K562 (cell line): ENCODE results near the gene TANC1. TPM values are rescaled to one million over a fixed set of nuclear protein-coding genes. Genes with fewer than 3 reads are reported as not detected.

Experiments
- ATAC-seq: fragments of 200-7000 bp; cut with Tn5 transposase; 3 replicates; pipeline ENCODE4 v1.9.1; 2020; ENCODE audit warnings: moderate library complexity
- BruUV-seq: library from RNA; stranded (reverse); fragments of 400-500 nt; replicated peaks from 2 replicates; lab custom pipeline; 2021; lab: Mats Ljungman, UMichigan
- CTCF ChIA-PET: fragments of 300-600 bp; formaldehyde crosslinking; extraction: SDS; loops from one replicate; lab custom pipeline; 2021; ENCODE audit warnings: low intra/inter-chr PET ratio; lab: Yijun Ruan, JAX
- POLR2A ChIA-PET: fragments of 300-600, 350-650 bp; sonication (Branson Sonifier 250); formaldehyde crosslinking; extraction: SDS; loops from one replicate; lab custom pipeline; 2021; ENCODE audit warnings: antibody characterized with exemption, inconsistent platforms; lab: Yijun Ruan, JAX
- DNase-seq, 4 experiments: peaks; one replicate each; pipeline versions ENCODE4 v3.0.0 to v3.0.0-alpha.2; 2011 to 2018; ENCODE audit warnings: low spot score in 3 of 4, mixed read lengths in 3 of 4; ENCODE audit errors: extremely low read depth in 1 of 4
- FAIRE-seq: peaks from 2 replicates; lab custom pipeline; 2011; peaks lifted over from hg19 to GRCh38; lab: Jason Lieb, UNC
- H2AFZ ChIP-seq: 2 replicates; pipeline ENCODE4 v1.6.0; 2011; ENCODE audit warnings: low read depth, low read length, control low read depth, inconsistent platforms
- H3K27ac ChIP-seq: fragments of 200-600 bp; 3 replicates; pipeline ENCODE4 v1.8.0; 2011; ENCODE audit warnings: low read depth, mild to moderate bottlenecking, control low read depth, inconsistent platforms, low read length, moderate library complexity, mixed read lengths; ENCODE audit errors: extremely low read depth
- H3K27me3 ChIP-seq, 2 experiments: fragments of 300-600 bp in 1 of 2; 2 replicates in 1 of 2; 3 replicates in 1 of 2; pipeline versions ENCODE4 v1.6.0 to v1.8.0; 2011; ENCODE audit warnings: inconsistent platforms in 2 of 2, low read length in 2 of 2, mild to moderate bottlenecking in 1 of 2, mixed read lengths in 1 of 2, moderate library complexity in 1 of 2; ENCODE audit not compliant: control insufficient read depth in 2 of 2, insufficient read depth in 2 of 2
- H3K36me3 ChIP-seq: fragments of 300-600 bp; 3 replicates; pipeline ENCODE4 v1.8.0; 2011; ENCODE audit warnings: mild to moderate bottlenecking, low read length, inconsistent platforms; ENCODE audit not compliant: control insufficient read depth, insufficient read depth
- H3K4me1 ChIP-seq, 2 experiments: fragments of 200-600 bp in 1 of 2; replicated peaks in 1 of 2; 2 replicates in 1 of 2; 3 replicates in 1 of 2; pipeline versions ENCODE4 v1.5.1 to v1.8.0; 2011; ENCODE audit warnings: inconsistent platforms in 2 of 2, low read length in 2 of 2, mild to moderate bottlenecking in 1 of 2, mixed read lengths in 1 of 2, moderate library complexity in 1 of 2; ENCODE audit not compliant: control insufficient read depth in 2 of 2, insufficient read depth in 2 of 2
- H3K4me2 ChIP-seq: 2 replicates; pipeline ENCODE4 v1.6.1; 2011; ENCODE audit warnings: low read length, control low read depth, inconsistent platforms, mixed read lengths; ENCODE audit not compliant: insufficient read depth
- H3K4me3 ChIP-seq: fragments of 200-600 bp; sonication (generic), shearing (Covaris generic); 2 replicates; pipeline ENCODE4 v1.5.1; 2016; ENCODE audit warnings: control low read depth, inconsistent platforms
- H3K79me2 ChIP-seq: fragments of 200-600 bp; 3 replicates; pipeline ENCODE4 v1.8.0; 2011; ENCODE audit warnings: low read length, inconsistent platforms; ENCODE audit not compliant: control insufficient read depth, insufficient read depth
- H3K9ac ChIP-seq, 2 experiments: 2 replicates each; pipeline versions ENCODE4 v1.6.0 to v1.6.1; 2011; ENCODE audit warnings: low read depth in 2 of 2, low read length in 2 of 2, control low read depth in 1 of 2, inconsistent platforms in 1 of 2, mild to moderate bottlenecking in 1 of 2, mixed read lengths in 1 of 2; ENCODE audit not compliant: insufficient read depth in 1 of 2
- H3K9me1 ChIP-seq: one replicate; pipeline ENCODE4 v1.6.0; 2011; ENCODE audit warnings: inconsistent platforms, mild to moderate bottlenecking, low read length, moderate library complexity; ENCODE audit not compliant: control insufficient read depth, insufficient read depth
- H3K9me3 ChIP-seq: replicated peaks from 2 replicates; pipeline ENCODE4 v1.5.1; 2011; ENCODE audit warnings: low read depth, low read length, inconsistent platforms; ENCODE audit not compliant: control insufficient read depth, insufficient read depth
- H4K20me1 ChIP-seq: replicated peaks from 2 replicates; pipeline ENCODE4 v1.6.1; 2011; ENCODE audit warnings: low read length, inconsistent platforms, mixed read lengths; ENCODE audit not compliant: control insufficient read depth, insufficient read depth
- EP400 ChIP-seq: fragments of 450-650 bp; IDR thresholded peaks from 2 replicates; pipeline ENCODE4 v1.6.1; 2017; ENCODE audit warnings: antibody characterized with exemption, mild to moderate bottlenecking, moderate library complexity
- KLF13 ChIP-seq: fragments of 450-650 bp; IDR thresholded peaks from 2 replicates; pipeline ENCODE4 v1.6.1; 2016; ENCODE audit warnings: missing genetic modification characterization, low read depth, mild to moderate bottlenecking, missing compliant biosample characterization, moderate library complexity, borderline replicate concordance
- NFIX ChIP-seq: fragments of 250-450 bp; sonication (Bioruptor Pico); IDR thresholded peaks from 2 replicates; pipeline ENCODE4 v1.4.0; 2020; ENCODE audit warnings: low read depth, mild to moderate bottlenecking, moderate library complexity
- POLR3G ChIP-seq: IDR thresholded peaks from 2 replicates; pipeline ENCODE4 v1.6.1; 2011; ENCODE audit not compliant: insufficient read length, insufficient replicate concordance; ENCODE audit errors: extremely low read depth
- SIN3B ChIP-seq: fragments of 450-650 bp; IDR thresholded peaks from 2 replicates; pipeline ENCODE4 v1.6.1; 2017; ENCODE audit warnings: low read depth, mild to moderate bottlenecking, moderate library complexity
- SOX6 ChIP-seq: fragments of 450-650 bp; IDR thresholded peaks from 2 replicates; pipeline ENCODE4 v1.6.1; 2014; ENCODE audit warnings: mild to moderate bottlenecking
- TCF3 ChIP-seq: sonication (generic); formaldehyde crosslinking; IDR thresholded peaks from 2 replicates; pipeline ENCODE4 v1.4.0; 2020; ENCODE audit warnings: mild to moderate bottlenecking, missing genetic modification reagents
- WGBS: fragments of 100-300 bp; shearing (Covaris generic); methylation state at CpG from one replicate; pipeline ENCODE4 v1.1.6; 2016; ENCODE audit warnings: low coverage, mixed read lengths; ENCODE audit not compliant: insufficient coverage; ENCODE audit errors: missing lambda C conversion rate; 5-methylcytosine and 5-hydroxymethylcytosine counted together
- in situ Hi-C: fragments of 300-500 bp; cut with MboI; formaldehyde crosslinking; loops from 4 replicates; pipeline ENCODE4 v1.15.0; 2018; ENCODE audit warnings: inconsistent platforms, mixed read lengths
- intact Hi-C: fragments of 100-400 bp; cut with micrococcal nuclease; formaldehyde crosslinking; loops from 2 replicates; pipeline ENCODE4 v1.14.2; 2022
- polyA plus RNA-seq, 8 experiments: library from polyadenylated mRNA; depleted of rRNA in 4 of 8; stranded (reverse) in 5 of 8; unstranded in 3 of 8; fragments of >200 nt; fragmentation: Nextera tagmentation in 2 of 8; fragmentation: Illumina TruSeq in 1 of 8; extraction: Ambion mirVana in 2 of 8; extraction: Trizol in 1 of 8; gene quantifications; 2 replicates each; pipeline versions ENCODE4 v1.2.1 to v1.2.3, GENCODE V29; 2011 to 2014; ENCODE audit warnings: inconsistent platforms in 1 of 8, missing spikeins in 1 of 8
- total RNA-seq, 7 experiments: library from RNA; depleted of rRNA in 6 of 7; stranded (reverse); fragments of >200 nt in 6 of 7; fragmentation: Illumina TruSeq in 2 of 7; extraction: Trizol in 2 of 7; gene quantifications; 2 replicates each; pipeline versions ENCODE4 v1.2.1 to v1.2.3, GENCODE V29; 2011 to 2021; ENCODE audit warnings: low replicate concordance in 1 of 7
- TF ChIP-seq, protein P1 (sequence below), 2 experiments: fragments of 450-650 bp; IDR thresholded peaks; 2 replicates each; pipeline ENCODE4 v1.6.1; 2016
- TF ChIP-seq, protein P2 (sequence below): fragments of 450-650 bp; formaldehyde crosslinking; IDR thresholded peaks from 2 replicates; pipeline ENCODE4 v1.4.0; 2020; ENCODE audit warnings: mild to moderate bottlenecking, mixed read lengths

Gene TANC1
- total and polyA plus RNA-seq, 9 of the 15 experiments (the other 6 are each of a cell fraction or from before 2014, with no cell fraction given) = under 0.01 to 0.20 (median 0.07) TPM; not detected in 1

DNA sequence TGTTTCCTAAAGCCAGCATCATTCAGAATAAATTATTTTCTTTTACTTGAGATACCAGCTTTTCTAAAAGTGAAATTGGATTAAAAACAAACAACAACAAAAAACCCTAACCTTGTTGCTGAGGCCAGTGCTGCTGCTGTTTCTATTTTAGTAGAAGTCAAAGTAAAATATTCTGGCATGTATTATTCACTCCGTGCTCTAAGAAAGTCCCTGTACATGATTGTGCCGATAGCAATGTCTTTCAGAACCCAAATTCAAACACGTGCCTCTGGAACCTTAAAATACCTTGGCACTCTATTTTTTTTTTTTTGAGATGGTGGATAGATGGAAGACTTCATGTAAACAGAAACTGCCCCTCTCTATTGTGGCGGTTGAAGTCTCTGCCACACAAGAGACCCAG is 43.7 kb downstream of the TANC1 start:
- ChIA-PET CTCF (no interaction called here), POLR2A (interaction anchor here (0.7 kb wide), 1 partner anchor 38 kb away, joined by 3 read pairs; no protein-coding TSS in a partner anchor)
- no TSS peak for BruUV-seq
- intact Hi-C loops = no loop called here
- no peak overlapping the region for H2AFZ ChIP-seq
- DNase-seq = no peak
- H3K79me2 ChIP-seq = no peaks in the 10 kb centered on the region
- no peak overlapping the region for H3K4me2 ChIP-seq
- H4K20me1 ChIP-seq = no peaks in the 10 kb centered on the region
- H3K9ac ChIP-seq = no peak overlapping the region
- no peak for ATAC-seq
- H3K9me3 ChIP-seq = peaks cover 5% of the 10 kb centered on the region; the same call in 1 of the 2 replicates
- H3K4me1 ChIP-seq = no peaks in the 10 kb centered on the region
- FAIRE-seq = no peak
- TF ChIP-seq EP400 (no peak), NFIX (CRISPR knock-in tag) (no peak), SOX6 (no peak), POLR3G (no peak), TCF3 (no peak), SIN3B (no peak), KLF13 (no peak)
- TF ChIP-seq, protein P1, sequence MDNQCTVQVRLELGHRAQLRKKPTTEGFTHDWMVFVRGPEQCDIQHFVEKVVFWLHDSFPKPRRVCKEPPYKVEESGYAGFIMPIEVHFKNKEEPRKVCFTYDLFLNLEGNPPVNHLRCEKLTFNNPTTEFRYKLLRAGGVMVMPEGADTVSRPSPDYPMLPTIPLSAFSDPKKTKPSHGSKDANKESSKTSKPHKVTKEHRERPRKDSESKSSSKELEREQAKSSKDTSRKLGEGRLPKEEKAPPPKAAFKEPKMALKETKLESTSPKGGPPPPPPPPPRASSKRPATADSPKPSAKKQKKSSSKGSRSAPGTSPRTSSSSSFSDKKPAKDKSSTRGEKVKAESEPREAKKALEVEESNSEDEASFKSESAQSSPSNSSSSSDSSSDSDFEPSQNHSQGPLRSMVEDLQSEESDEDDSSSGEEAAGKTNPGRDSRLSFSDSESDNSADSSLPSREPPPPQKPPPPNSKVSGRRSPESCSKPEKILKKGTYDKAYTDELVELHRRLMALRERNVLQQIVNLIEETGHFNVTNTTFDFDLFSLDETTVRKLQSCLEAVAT (IDR thresholded peaks at IDR 0.05) = no peak
- TF ChIP-seq, protein P2, sequence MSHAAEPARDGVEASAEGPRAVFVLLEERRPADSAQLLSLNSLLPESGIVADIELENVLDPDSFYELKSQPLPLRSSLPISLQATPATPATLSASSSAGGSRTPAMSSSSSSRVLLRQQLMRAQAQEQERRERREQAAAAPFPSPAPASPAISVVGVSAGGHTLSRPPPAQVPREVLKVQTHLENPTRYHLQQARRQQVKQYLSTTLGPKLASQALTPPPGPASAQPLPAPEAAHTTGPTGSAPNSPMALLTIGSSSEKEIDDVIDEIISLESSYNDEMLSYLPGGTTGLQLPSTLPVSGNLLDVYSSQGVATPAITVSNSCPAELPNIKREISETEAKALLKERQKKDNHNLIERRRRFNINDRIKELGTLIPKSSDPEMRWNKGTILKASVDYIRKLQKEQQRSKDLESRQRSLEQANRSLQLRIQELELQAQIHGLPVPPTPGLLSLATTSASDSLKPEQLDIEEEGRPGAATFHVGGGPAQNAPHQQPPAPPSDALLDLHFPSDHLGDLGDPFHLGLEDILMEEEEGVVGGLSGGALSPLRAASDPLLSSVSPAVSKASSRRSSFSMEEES (CRISPR knock-in tag) = no peak
- no peak overlapping the region for H3K27ac ChIP-seq
- no peaks in the 10 kb centered on the region for H3K9me1 ChIP-seq
- 5% methylated on average over 4 of the region's 4 CpGs for WGBS
- no peaks in the 10 kb centered on the region for H3K27me3 ChIP-seq
- H3K4me3 ChIP-seq = no peak overlapping the region
- H3K36me3 ChIP-seq = no peaks in the 10 kb centered on the region
- in situ Hi-C loops = no loop called here
